CD4-positive, alpha-beta memory T cell (primary cell): ENCODE data around the gene ZNF292. TPM values are rescaled to one million over a fixed set of nuclear protein-coding genes. Genes with fewer than 3 reads are reported as not detected.

Experiments used
- CTCF ChIA-PET: fragments of 350-600 bp; sonication (Branson Sonifier 250); formaldehyde crosslinking; loops from one replicate; lab custom pipeline; 2021; ENCODE audit warnings: inconsistent platforms; ENCODE audit not compliant: partially characterized antibody; lab: Charles Lee
- POLR2A ChIA-PET: fragments of 350-600 bp; sonication (Branson Sonifier 250); formaldehyde crosslinking; loops from one replicate; lab custom pipeline; 2021; ENCODE audit not compliant: partially characterized antibody; lab: Charles Lee
- DNase-seq, 5 donors: peaks; one replicate each; pipeline versions ENCODE4 v3.0.0 to v3.0.0-alpha.2; 2020 to 2022; ENCODE audit warnings: mixed read lengths in 1 of 5
- H3K27ac ChIP-seq: one replicate; pipeline ENCODE4 v1.7.0; 2013; ENCODE audit warnings: low read depth, low read length
- H3K27me3 ChIP-seq: 2 replicates; pipeline ENCODE4 v1.7.0; 2013; ENCODE audit warnings: mild to moderate bottlenecking, low read length, moderate library complexity; ENCODE audit not compliant: insufficient read depth
- H3K36me3 ChIP-seq: 2 replicates; pipeline ENCODE4 v1.7.0; 2013; ENCODE audit warnings: mild to moderate bottlenecking, low read length, moderate library complexity; ENCODE audit not compliant: insufficient read depth
- H3K4me1 ChIP-seq: 2 replicates; pipeline ENCODE4 v1.7.0; 2013; ENCODE audit warnings: mild to moderate bottlenecking, low read length, moderate library complexity; ENCODE audit not compliant: insufficient read depth
- H3K4me3 ChIP-seq, 2 donors: one replicate each; pipeline ENCODE4 v1.7.0; 2013; ENCODE audit warnings: low read length in 2 of 2, mild to moderate bottlenecking in 1 of 2
- H3K9me3 ChIP-seq, 2 donors: one replicate each; pipeline ENCODE4 v1.7.0; 2013; ENCODE audit warnings: low read length in 2 of 2, control low read depth in 1 of 2; ENCODE audit not compliant: control insufficient read depth in 1 of 2
- H3K27ac Mint-ChIP-seq, 7 donors: one replicate each; pipeline ENCODE4 v1.8.0; 2020 to 2021; ENCODE audit warnings: mixed read lengths in 7 of 7, mild to moderate bottlenecking in 6 of 7, inconsistent platforms in 3 of 7, moderate library complexity in 3 of 7
- H3K27me3 Mint-ChIP-seq, 2 donors: one replicate each; pipeline ENCODE4 v1.8.0; 2020 to 2021; ENCODE audit warnings: mixed read lengths in 2 of 2
- H3K36me3 Mint-ChIP-seq, 2 donors: one replicate each; pipeline ENCODE4 v1.8.0; 2020 to 2021; ENCODE audit warnings: mixed read lengths in 2 of 2, inconsistent platforms in 1 of 2, mild to moderate bottlenecking in 1 of 2
- H3K4me1 Mint-ChIP-seq, 4 donors: one replicate each; pipeline ENCODE4 v1.8.0; 2020 to 2021; ENCODE audit warnings: mixed read lengths in 4 of 4, mild to moderate bottlenecking in 1 of 4
- H3K4me3 Mint-ChIP-seq, 8 donors: one replicate each; pipeline ENCODE4 v1.8.0; 2020 to 2021; ENCODE audit warnings: mixed read lengths in 8 of 8, mild to moderate bottlenecking in 7 of 8, moderate library complexity in 6 of 8, inconsistent platforms in 3 of 8
- H3K9me3 Mint-ChIP-seq, 8 donors: one replicate each; pipeline ENCODE4 v1.8.0; 2020 to 2021; ENCODE audit warnings: mixed read lengths in 8 of 8, mild to moderate bottlenecking in 5 of 8, inconsistent platforms in 3 of 8, moderate library complexity in 1 of 8
- intact Hi-C: fragments of 100-400 bp; cut with micrococcal nuclease; formaldehyde crosslinking; loops from one replicate; pipeline ENCODE4 v1.15.1; 2023
- polyA plus RNA-seq, 2 donors: library from polyadenylated mRNA; unstranded; fragments of 300-500 nt; fragmentation: Illumina TruSeq; gene quantifications; one replicate each; pipeline ENCODE4 v1.2.3, GENCODE V29; 2021
- total RNA-seq, 2 experiments: library from RNA; stranded (reverse); gene quantifications; one replicate each; pipeline ENCODE4 v1.2.3, GENCODE V29; 2021

Gene ZNF292
- total and polyA plus RNA-seq, 4 experiments from 2014 or later = 15.1 to 82.1 (median 57.3) TPM

- POLR2A ChIA-PET = no interaction called here
- Histone ChIP-seq H3K27me3 (no peaks in the 10 kb centered on the region), H3K4me3 (no peak overlapping the region), H3K4me1 (no peaks in the 10 kb centered on the region), H3K9me3 (no peaks in the 10 kb centered on the region), H3K36me3 (peaks cover 31% of the 10 kb centered on the region), H3K27ac (no peak overlapping the region)
- no peak overlapping the region for H3K4me3 Mint-ChIP-seq
- peaks cover 64 to 70% of the 10 kb centered on the region in 2 donors for H3K36me3 Mint-ChIP-seq
- no peak for DNase-seq
- peaks cover 0 to 4% (median 0%) of the 10 kb centered on the region in 8 donors for H3K9me3 Mint-ChIP-seq
- no peak overlapping the region for H3K27ac Mint-ChIP-seq
- H3K4me1 Mint-ChIP-seq = peaks cover 5 to 17% (median 9%) of the 10 kb centered on the region in 4 donors
- intact Hi-C loops = no loop called here
- no peaks in the 10 kb centered on the region for H3K27me3 Mint-ChIP-seq
- CTCF ChIA-PET = interaction anchor here (0.6 to 0.9 kb wide), 2 partner anchors 11 to 17 kb away, joined by 3 read pairs; no protein-coding TSS in a partner anchor
These were observed 101.7 kb downstream of the ZNF292 start for GRCh38 chr6:87257046-87257445.

GRCh38 chr6:87257565-87257964 lies 102.2 kb downstream of the ZNF292 start:
- H3K36me3 ChIP-seq = peaks cover 31% of the 10 kb centered on the region
- H3K9me3 ChIP-seq = no peaks in the 10 kb centered on the region
- peaks cover 61 to 66% of the 10 kb centered on the region in 2 donors for H3K36me3 Mint-ChIP-seq
- H3K4me1 ChIP-seq = no peaks in the 10 kb centered on the region
- intact Hi-C loops = no loop called here
- H3K4me3 ChIP-seq = no peak overlapping the region
- peaks cover 0 to 4% (median 0%) of the 10 kb centered on the region in 8 donors for H3K9me3 Mint-ChIP-seq
- peaks cover 5 to 14% (median 9%) of the 10 kb centered on the region in 4 donors for H3K4me1 Mint-ChIP-seq
- H3K27me3 ChIP-seq = no peaks in the 10 kb centered on the region
- no peak overlapping the region for H3K27ac ChIP-seq
- H3K27ac Mint-ChIP-seq = no peak overlapping the region
- ChIA-PET CTCF (no interaction called here), POLR2A (no interaction called here)
- H3K27me3 Mint-ChIP-seq = no peaks in the 10 kb centered on the region
- no peak for DNase-seq
- H3K4me3 Mint-ChIP-seq = no peak overlapping the region

- intact Hi-C loops = no loop called here
- no peak overlapping the region for H3K4me3 ChIP-seq
- Mint-ChIP-seq H3K9me3 (peaks cover 0 to 4% (median 0%) of the 10 kb centered on the region in 8 donors), H3K4me1 (peaks cover 5 to 13% (median 9%) of the 10 kb centered on the region in 4 donors), H3K36me3 (peaks cover 60 to 64% of the 10 kb centered on the region in 2 donors), H3K27ac (no peak overlapping the region), H3K4me3 (no peak overlapping the region), H3K27me3 (no peaks in the 10 kb centered on the region)
- H3K4me1 ChIP-seq = no peaks in the 10 kb centered on the region
- H3K27me3 ChIP-seq = no peaks in the 10 kb centered on the region
- H3K36me3 ChIP-seq = peaks cover 31% of the 10 kb centered on the region
- POLR2A ChIA-PET = no interaction called here
- no peaks in the 10 kb centered on the region for H3K9me3 ChIP-seq
- CTCF ChIA-PET = no interaction called here
- no peak overlapping the region for H3K27ac ChIP-seq
- no peak for DNase-seq
These were observed 102.6 kb downstream of the ZNF292 start for GRCh38 chr6:87257975-87258374.

- H3K27me3 ChIP-seq = no peaks in the 10 kb centered on the region
- Mint-ChIP-seq H3K27ac (no peak overlapping the region), H3K36me3 (peaks cover 42 to 50% of the 10 kb centered on the region in 2 donors), H3K27me3 (no peaks in the 10 kb centered on the region), H3K4me3 (no peak overlapping the region), H3K9me3 (peaks cover 0 to 4% (median 0%) of the 10 kb centered on the region in 8 donors), H3K4me1 (peaks cover 5 to 13% (median 10%) of the 10 kb centered on the region in 4 donors)
- CTCF ChIA-PET = no interaction called here
- POLR2A ChIA-PET = no interaction called here
- no peaks in the 10 kb centered on the region for H3K9me3 ChIP-seq
- no peak overlapping the region for H3K4me3 ChIP-seq
- no peak for DNase-seq
- intact Hi-C loops = no loop called here
- H3K4me1 ChIP-seq = no peaks in the 10 kb centered on the region
- H3K36me3 ChIP-seq = peaks cover 26% of the 10 kb centered on the region
- no peak overlapping the region for H3K27ac ChIP-seq
These were observed 104.4 kb downstream of the ZNF292 start for GRCh38 chr6:87259791-87260190.

GRCh38 chr6:87261534-87261933 lies 106.2 kb downstream of the ZNF292 start:
- CTCF ChIA-PET = no interaction called here

GRCh38 chr6:87264481-87264880 lies 109.1 kb downstream of the ZNF292 start:
- H3K27ac ChIP-seq = no peak overlapping the region
- H3K4me3 Mint-ChIP-seq = no peak overlapping the region
- H3K27me3 Mint-ChIP-seq = no peaks in the 10 kb centered on the region
- H3K36me3 ChIP-seq = no peaks in the 10 kb centered on the region
- no peaks in the 10 kb centered on the region for H3K4me1 ChIP-seq
- POLR2A ChIA-PET = no interaction called here
- intact Hi-C loops = no loop called here
- peak overlapping the region in 3 of 7 donors; percentile 16 to 43 (median 39) for H3K27ac Mint-ChIP-seq
- DNase-seq = no peak
- CTCF ChIA-PET = no interaction called here
- H3K4me3 ChIP-seq = no peak overlapping the region
- peaks cover 5 to 8% (median 7%) of the 10 kb centered on the region in 4 donors for H3K4me1 Mint-ChIP-seq
- H3K27me3 ChIP-seq = no peaks in the 10 kb centered on the region
- H3K9me3 Mint-ChIP-seq = peaks cover 0 to 1% (median 0%) of the 10 kb centered on the region in 8 donors
- H3K36me3 Mint-ChIP-seq = peaks cover 3 to 6% of the 10 kb centered on the region in 2 donors
- H3K9me3 ChIP-seq = no peaks in the 10 kb centered on the region

More at GRCh38 chr6:87261534-87261933, 106.2 kb downstream of the ZNF292 start:
- Histone ChIP-seq H3K4me3 (no peak overlapping the region), H3K9me3 (no peaks in the 10 kb centered on the region), H3K4me1 (no peaks in the 10 kb centered on the region), H3K36me3 (peaks cover 8% of the 10 kb centered on the region), H3K27me3 (no peaks in the 10 kb centered on the region), H3K27ac (no peak overlapping the region)
- Mint-ChIP-seq H3K27me3 (no peaks in the 10 kb centered on the region), H3K27ac (no peak overlapping the region), H3K9me3 (peaks cover 0 to 4% (median 0%) of the 10 kb centered on the region in 8 donors), H3K4me3 (no peak overlapping the region), H3K4me1 (peaks cover 5 to 10% (median 10%) of the 10 kb centered on the region in 4 donors), H3K36me3 (peaks cover 24 to 33% of the 10 kb centered on the region in 2 donors)
- POLR2A ChIA-PET = no interaction called here
- intact Hi-C loops = no loop called here
- no peak for DNase-seq

GRCh38 chr6:87274660-87275274 lies 119.4 kb downstream of the ZNF292 start:
- POLR2A ChIA-PET = no interaction called here
- H3K27ac Mint-ChIP-seq = peak overlapping the region in 2 of 7 donors; percentile 20 to 54
- H3K36me3 Mint-ChIP-seq = no peaks in the 10 kb centered on the region
- Histone ChIP-seq H3K9me3 (no peaks in the 10 kb centered on the region), H3K27ac (no peak overlapping the region), H3K4me1 (peaks cover 10% of the 10 kb centered on the region), H3K4me3 (no peak overlapping the region), H3K36me3 (no peaks in the 10 kb centered on the region), H3K27me3 (no peaks in the 10 kb centered on the region)
- no peak overlapping the region for H3K4me3 Mint-ChIP-seq
- no peak for DNase-seq
- CTCF ChIA-PET = interaction anchor here (0.6 kb wide), 1 partner anchor 18 kb away, joined by 3 read pairs; no protein-coding TSS in a partner anchor
- peaks cover 0 to 2% (median 0%) of the 10 kb centered on the region in 8 donors for H3K9me3 Mint-ChIP-seq
- peaks cover 8 to 17% (median 10%) of the 10 kb centered on the region in 4 donors for H3K4me1 Mint-ChIP-seq
- intact Hi-C loops = no loop called here
- no peaks in the 10 kb centered on the region for H3K27me3 Mint-ChIP-seq
